Body of pancreas (tissue), 4 donors: ENCODE measurements around the gene SAMD14.

ENCODE experiments used
- CTCF ChIP-seq, 7 experiments: fragments of 450-650 bp in 4 of 7; fragments of 200-600 bp in 3 of 7; sonication (generic) in 3 of 7; IDR thresholded peaks; one replicate each; pipeline ENCODE4 v1.5.1; 2016 to 2019; ENCODE audit warnings: antibody characterized with exemption in 7 of 7
- POLR2A ChIP-seq, 3 donors: fragments of 450-650 bp; IDR thresholded peaks; one replicate each; pipeline ENCODE4 v1.6.1; 2016; ENCODE audit warnings: antibody characterized with exemption in 3 of 3, mild to moderate bottlenecking in 2 of 3

- no peak for TF ChIP-seq CTCF (IDR thresholded peaks at IDR 0.05)
- TF ChIP-seq POLR2A (IDR thresholded peaks at IDR 0.05): no peak
Measured at GRCh38 chr17:50095626-50096037, 34.3 kb downstream of the SAMD14 start.
